ENCODE measurements around the gene FLNC.

The FLNC gene

GRCh38 chr7:128801667-128802418 is 28.4 kb upstream of the FLNC start:
- no peak for DNase-seq

GRCh38 chr7:128804484-128804883 is 25.7 kb upstream of the FLNC start:
- DNase-seq: no peak

- DNase-seq: no peak
Measured at GRCh38 chr7:128805225-128805624, 25.0 kb upstream of the FLNC start.

- no peak for DNase-seq
Measured at GRCh38 chr7:128807191-128807590, 23.0 kb upstream of the FLNC start.

GRCh38 chr7:128809363-128809762 is 20.8 kb upstream of the FLNC start:
- DNase-seq: no peak

GRCh38 chr7:128810473-128810872 is 19.7 kb upstream of the FLNC start:
- no peak for DNase-seq

- DNase-seq: no peak
Measured at GRCh38 chr7:128810997-128811396, 19.2 kb upstream of the FLNC start.

- no peak for DNase-seq
Measured at GRCh38 chr7:128811631-128812430, 18.4 kb upstream of the FLNC start.

GRCh38 chr7:128812514-128813168 is 17.6 kb upstream of the FLNC start:
- no peak for DNase-seq

- DNase-seq: peak; percentile 48 to 65
Measured at GRCh38 chr7:128814499-128814898, 15.7 kb upstream of the FLNC start.

GRCh38 chr7:128815289-128815942 is 14.8 kb upstream of the FLNC start:
- no peak for DNase-seq

GRCh38 chr7:128818694-128819093 is 11.5 kb upstream of the FLNC start:
- DNase-seq: no peak

- DNase-seq: no peak
Measured at GRCh38 chr7:128821724-128822123, 8.5 kb upstream of the FLNC start.

GRCh38 chr7:128826512-128826911 is 3.7 kb upstream of the FLNC start:
- DNase-seq: no peak

GRCh38 chr7:128826916-128827247 is 3.3 kb upstream of the FLNC start:
- no peak for DNase-seq

- no peak for DNase-seq
Measured at GRCh38 chr7:128827248-128827958, 2.8 kb upstream of the FLNC start.

- no peak for DNase-seq
Measured at GRCh38 chr7:128827971-128828711, 2.1 kb upstream of the FLNC start.

GRCh38 chr7:128829391-128830166 is 627 bp upstream of the FLNC start:
- no peak for DNase-seq

- no peak for DNase-seq
Measured at GRCh38 chr7:128831178-128831993, 1.2 kb downstream of the FLNC start.
